CD4-positive, alpha-beta T cell (primary cell): ENCODE measurements around the gene PITX3. TPM values are rescaled to one million over a fixed set of nuclear protein-coding genes. Genes with fewer than 3 reads are reported as not detected.

Source experiments
- ATAC-seq: fragments of 200-7000 bp; cut with Tn5 transposase; one replicate; pipeline ENCODE4 v1.10.0; 2022; ENCODE audit warnings: mild to moderate bottlenecking; ENCODE audit not compliant: poor library complexity
- CTCF ChIA-PET: fragments of 350-600 bp; sonication (Branson Sonifier 250); formaldehyde crosslinking; loops from one replicate; lab custom pipeline; 2021; ENCODE audit warnings: antibody characterized with exemption, inconsistent platforms; lab: Charles Lee
- POLR2A ChIA-PET: fragments of 350-600 bp; sonication (Branson Sonifier 250); formaldehyde crosslinking; loops from one replicate; lab custom pipeline; 2021; ENCODE audit warnings: antibody characterized with exemption, inconsistent platforms; lab: Charles Lee
- DNase-seq, 14 experiments: peaks; one replicate each; pipeline ENCODE4 v3.0.0-alpha.2; 2013 to 2020; ENCODE audit warnings: mixed read lengths in 2 of 14
- H3K27ac ChIP-seq, 2 donors: one replicate each; pipeline versions ENCODE4 v1.5.1 to v1.7.0; 2013; ENCODE audit warnings: low read length in 2 of 2, low read depth in 1 of 2, mild to moderate bottlenecking in 1 of 2
- H3K27me3 ChIP-seq, 2 experiments: 1 replicate in 1 of 2; 2 replicates in 1 of 2; pipeline versions ENCODE4 v1.6.1 to v1.7.0; 2013; ENCODE audit warnings: low read length in 2 of 2, control low read depth in 1 of 2, mild to moderate bottlenecking in 1 of 2, moderate library complexity in 1 of 2; ENCODE audit not compliant: insufficient read depth in 2 of 2, control insufficient read depth in 1 of 2
- H3K36me3 ChIP-seq: one replicate; pipeline ENCODE4 v1.6.1; 2013; ENCODE audit warnings: low read length, control low read depth; ENCODE audit not compliant: insufficient read depth
- H3K4me1 ChIP-seq: one replicate; pipeline ENCODE4 v1.6.1; 2013; ENCODE audit warnings: low read length, control low read depth; ENCODE audit not compliant: insufficient read depth
- H3K4me3 ChIP-seq: one replicate; pipeline ENCODE4 v1.5.1; 2013; ENCODE audit warnings: mild to moderate bottlenecking, low read length, moderate library complexity
- H3K9me3 ChIP-seq, 2 experiments: 1 replicate in 1 of 2; 2 replicates in 1 of 2; pipeline versions ENCODE4 v1.6.1 to v1.7.0; 2013; ENCODE audit warnings: low read length in 2 of 2, mild to moderate bottlenecking in 2 of 2, control low read depth in 1 of 2, moderate library complexity in 1 of 2; ENCODE audit not compliant: control insufficient read depth in 1 of 2, insufficient read depth in 1 of 2
- H3K27ac Mint-ChIP-seq: one replicate; pipeline ENCODE4 v1.8.0; 2020; ENCODE audit warnings: mixed read lengths
- H3K27me3 Mint-ChIP-seq: one replicate; pipeline ENCODE4 v1.8.0; 2021; ENCODE audit warnings: mixed read lengths
- H3K36me3 Mint-ChIP-seq: one replicate; pipeline ENCODE4 v1.8.0; 2021; ENCODE audit warnings: low read depth, mixed read lengths
- H3K4me1 Mint-ChIP-seq: one replicate; pipeline ENCODE4 v1.8.0; 2021; ENCODE audit warnings: low read depth, mixed read lengths
- H3K4me3 Mint-ChIP-seq: one replicate; pipeline ENCODE4 v1.8.0; 2020; ENCODE audit warnings: mild to moderate bottlenecking, mixed read lengths
- H3K9me3 Mint-ChIP-seq: one replicate; pipeline ENCODE4 v1.8.0; 2020; ENCODE audit warnings: mixed read lengths
- CTCF ChIP-seq: fragments of 200-600 bp; IDR thresholded peaks from one replicate; pipeline ENCODE4 v1.8.0; 2022; ENCODE audit warnings: antibody characterized with exemption, mild to moderate bottlenecking
- intact Hi-C, 2 experiments: fragments of 100-400 bp; cut with DNase I in 1 of 2; cut with micrococcal nuclease in 1 of 2; formaldehyde crosslinking; loops; one replicate each; pipeline versions ENCODE4 v1.15.1 to v1.9.0; 2023 to 2025; cut with DNase I, micrococcal nuclease
- total RNA-seq, 174 experiments: library from RNA in 2 of 174; stranded (reverse) in 2 of 174; gene quantifications; one replicate each; pipeline ENCODE4 v1.2.3 and lab custom pipeline; 2021 to 2026

The PITX3 gene
- total RNA-seq, 2 experiments from 2014 or later: not detected

- DNase-seq: no peak
- Mint-ChIP-seq H3K27me3 (no peaks in the 10 kb centered on the region), H3K4me1 (no peaks in the 10 kb centered on the region), H3K4me3 (no peak overlapping the region), H3K9me3 (no peaks in the 10 kb centered on the region), H3K36me3 (no peaks in the 10 kb centered on the region), H3K27ac (no peak overlapping the region)
- Histone ChIP-seq H3K4me1 (no peaks in the 10 kb centered on the region), H3K36me3 (no peaks in the 10 kb centered on the region), H3K4me3 (no peak overlapping the region), H3K9me3 (no peaks in the 10 kb centered on the region), H3K27ac (no peak overlapping the region), H3K27me3 (no peaks in the 10 kb centered on the region)
- intact Hi-C loops: no loop called here
- CTCF ChIA-PET: interaction anchor here (1.0 kb wide), 1 partner anchor 140 kb away, joined by 4 read pairs; no protein-coding TSS in a partner anchor
- TF ChIP-seq CTCF: no peak
- ATAC-seq: no peak
- POLR2A ChIA-PET: no interaction called here
Measured at GRCh38 chr10:102211615-102212299, 29.6 kb downstream of the PITX3 start.

GRCh38 chr10:102208311-102209035 lies 32.8 kb downstream of the PITX3 start:
- no peaks in the 10 kb centered on the region for H3K27me3 Mint-ChIP-seq
- no peaks in the 10 kb centered on the region for H3K4me1 Mint-ChIP-seq
- H3K4me1 ChIP-seq: no peaks in the 10 kb centered on the region
- H3K9me3 ChIP-seq: peaks cover 10% of the 10 kb centered on the region in 2 experiments
- no peak overlapping the region for H3K4me3 ChIP-seq
- H3K4me3 Mint-ChIP-seq: no peak overlapping the region
- ChIA-PET CTCF (no interaction called here), POLR2A (no interaction called here)
- H3K27ac Mint-ChIP-seq: no peak overlapping the region
- no peaks in the 10 kb centered on the region for H3K36me3 Mint-ChIP-seq
- no peaks in the 10 kb centered on the region for H3K36me3 ChIP-seq
- no peak overlapping the region for H3K27ac ChIP-seq
- peaks cover 2% of the 10 kb centered on the region for H3K9me3 Mint-ChIP-seq
- no peak for TF ChIP-seq CTCF
- H3K27me3 ChIP-seq: no peaks in the 10 kb centered on the region
- no peak for DNase-seq
- no peak for ATAC-seq
- intact Hi-C loops: no loop called here

GRCh38 chr10:102202386-102202785 lies 38.9 kb downstream of the PITX3 start:
- no peak overlapping the region for H3K4me3 Mint-ChIP-seq
- no peak for TF ChIP-seq CTCF
- H3K36me3 Mint-ChIP-seq: no peaks in the 10 kb centered on the region
- ChIA-PET POLR2A (no interaction called here), CTCF (no interaction called here)
- H3K27ac Mint-ChIP-seq: no peak overlapping the region
- Histone ChIP-seq H3K27me3 (peaks cover 0 to 3% of the 10 kb centered on the region in 2 experiments), H3K9me3 (peaks cover 10% of the 10 kb centered on the region in 2 experiments), H3K27ac (no peak overlapping the region), H3K4me3 (no peak overlapping the region), H3K4me1 (no peaks in the 10 kb centered on the region), H3K36me3 (no peaks in the 10 kb centered on the region)
- intact Hi-C loops: no loop called here
- no peak for ATAC-seq
- peaks cover 5% of the 10 kb centered on the region for H3K27me3 Mint-ChIP-seq
- H3K9me3 Mint-ChIP-seq: peaks cover 2% of the 10 kb centered on the region
- H3K4me1 Mint-ChIP-seq: no peaks in the 10 kb centered on the region
- no peak for DNase-seq
